SKM-1 treated with dmso at 0.1 percent for 144 hours (cell line): ENCODE data around the gene TOX2.

Experiments
- DNase-seq: peaks from one replicate; lab custom pipeline; 2025; ENCODE audit not compliant: unreplicated experiment; lab: John Stamatoyannopoulos, UW

Gene TOX2

GRCh38 chr20:43915211-43916072 is 790 bp downstream of the TOX2 start:
- DNase-seq = no peak

- no peak for DNase-seq
Measured at GRCh38 chr20:43916073-43916880, 1.6 kb downstream of the TOX2 start.

- no peak for DNase-seq
Measured at GRCh38 chr20:43916881-43917371, 2.3 kb downstream of the TOX2 start.

GRCh38 chr20:43917380-43917779 is 2.7 kb downstream of the TOX2 start:
- no peak for DNase-seq

- DNase-seq = no peak
Measured at GRCh38 chr20:43919686-43920403, 5.2 kb downstream of the TOX2 start.

GRCh38 chr20:43920797-43921196 is 6.1 kb downstream of the TOX2 start:
- DNase-seq = no peak

- no peak for DNase-seq
Measured at GRCh38 chr20:43921227-43921780, 6.7 kb downstream of the TOX2 start.

- DNase-seq = no peak
Measured at GRCh38 chr20:43922614-43923013, 8.0 kb downstream of the TOX2 start.

- DNase-seq = no peak
Measured at GRCh38 chr20:43923322-43923721, 8.7 kb downstream of the TOX2 start.

- DNase-seq = no peak
Measured at GRCh38 chr20:43923917-43924316, 9.3 kb downstream of the TOX2 start.

GRCh38 chr20:43925215-43925614 is 10.6 kb downstream of the TOX2 start:
- DNase-seq = no peak

GRCh38 chr20:43925801-43926200 is 11.1 kb downstream of the TOX2 start:
- DNase-seq = no peak

GRCh38 chr20:43926287-43927050 is 11.8 kb downstream of the TOX2 start:
- no peak for DNase-seq

GRCh38 chr20:43931976-43932375 is 17.3 kb downstream of the TOX2 start:
- DNase-seq = no peak

- DNase-seq = no peak
Measured at GRCh38 chr20:43934833-43935232, 20.2 kb downstream of the TOX2 start.

- no peak for DNase-seq
Measured at GRCh38 chr20:43936104-43936770, 21.6 kb downstream of the TOX2 start.

- no peak for DNase-seq
Measured at GRCh38 chr20:43936805-43937204, 22.2 kb downstream of the TOX2 start.

GRCh38 chr20:43937591-43937990 is 22.9 kb downstream of the TOX2 start:
- DNase-seq = no peak

- no peak for DNase-seq
Measured at GRCh38 chr20:43938017-43938655, 23.5 kb downstream of the TOX2 start.
